CD4-positive, CD25-positive, alpha-beta regulatory T cell (primary cell): ENCODE results near the gene CCSER1. TPM values are rescaled to one million over a fixed set of nuclear protein-coding genes. Genes with fewer than 3 reads are reported as not detected.

Experiments
- ATAC-seq, 2 donors: fragments of 150-1000 bp; cut with Tn5 transposase; one replicate each; pipeline ENCODE4 v1.10.0; 2021; ENCODE audit warnings: low read depth in 2 of 2, moderate number of reproducible peaks in 2 of 2, moderate library complexity in 1 of 2
- DNase-seq, 3 donors: peaks; one replicate each; pipeline versions ENCODE4 v3.0.0 to v3.0.0-alpha.2; 2012 to 2022; ENCODE audit warnings: mixed read lengths in 1 of 3
- H3K27ac ChIP-seq: one replicate; pipeline ENCODE4 v1.7.0; 2013; ENCODE audit warnings: mild to moderate bottlenecking, low read length; ENCODE audit not compliant: insufficient read depth, poor library complexity, severe bottlenecking
- H3K27me3 ChIP-seq: one replicate; pipeline ENCODE4 v1.7.0; 2013; ENCODE audit warnings: low read length; ENCODE audit not compliant: control insufficient read depth, insufficient read depth
- H3K36me3 ChIP-seq: one replicate; pipeline ENCODE4 v1.7.0; 2013; ENCODE audit warnings: mild to moderate bottlenecking, low read length, moderate library complexity; ENCODE audit not compliant: control insufficient read depth, insufficient read depth
- H3K4me1 ChIP-seq: 2 replicates; pipeline ENCODE4 v1.7.0; 2013; ENCODE audit warnings: mild to moderate bottlenecking, low read length; ENCODE audit not compliant: insufficient read depth, control insufficient read depth, poor library complexity, severe bottlenecking
- H3K4me3 ChIP-seq: one replicate; pipeline ENCODE4 v1.7.0; 2013; ENCODE audit warnings: low read depth, mild to moderate bottlenecking, low read length, moderate library complexity
- H3K9me3 ChIP-seq, 2 experiments: 1 replicate in 1 of 2; 2 replicates in 1 of 2; pipeline ENCODE4 v1.7.0; 2013; ENCODE audit warnings: low read length in 2 of 2, mild to moderate bottlenecking in 1 of 2, moderate library complexity in 1 of 2; ENCODE audit not compliant: control insufficient read depth in 2 of 2
- H3K27ac Mint-ChIP-seq, 3 donors: one replicate each; pipeline ENCODE4 v1.8.0; 2020 to 2022; ENCODE audit warnings: mild to moderate bottlenecking in 3 of 3, mixed read lengths in 3 of 3, moderate library complexity in 2 of 3
- H3K27me3 Mint-ChIP-seq: one replicate; pipeline ENCODE4 v1.8.0; 2022; ENCODE audit warnings: mild to moderate bottlenecking, mixed read lengths
- H3K36me3 Mint-ChIP-seq: one replicate; pipeline ENCODE4 v1.8.0; 2020; ENCODE audit warnings: mixed read lengths
- H3K4me1 Mint-ChIP-seq, 4 donors: one replicate each; pipeline ENCODE4 v1.8.0; 2020 to 2022; ENCODE audit warnings: mixed read lengths in 4 of 4, mild to moderate bottlenecking in 1 of 4
- H3K4me3 Mint-ChIP-seq, 4 donors: one replicate each; pipeline ENCODE4 v1.8.0; 2020 to 2022; ENCODE audit warnings: mild to moderate bottlenecking in 4 of 4, mixed read lengths in 4 of 4, moderate library complexity in 3 of 4
- H3K9me3 Mint-ChIP-seq, 7 donors: one replicate each; pipeline ENCODE4 v1.8.0; 2020 to 2022; ENCODE audit warnings: mixed read lengths in 7 of 7, mild to moderate bottlenecking in 3 of 7, moderate library complexity in 2 of 7
- polyA plus RNA-seq, 4 donors: library from polyadenylated mRNA; unstranded; fragments of 300-500 nt; fragmentation: Illumina TruSeq; gene quantifications; one replicate each; pipeline ENCODE4 v1.2.3, GENCODE V29; 2021
- total RNA-seq: library from RNA; stranded (reverse); gene quantifications from one replicate; pipeline ENCODE4 v1.2.3, GENCODE V29; 2022

CCSER1 gene
- total and polyA plus RNA-seq, 5 donors from 2014 or later = 0.20 to 0.60 TPM; not detected in 3

- Mint-ChIP-seq H3K27ac (no peak overlapping the region), H3K9me3 (peaks cover 0 to 11% (median 2%) of the 10 kb centered on the region in 7 donors), H3K4me3 (no peak overlapping the region), H3K36me3 (no peaks in the 10 kb centered on the region), H3K4me1 (no peaks in the 10 kb centered on the region), H3K27me3 (no peaks in the 10 kb centered on the region)
- H3K4me3 ChIP-seq = no peak overlapping the region
- H3K9me3 ChIP-seq = no peaks in the 10 kb centered on the region
- no peaks in the 10 kb centered on the region for H3K27me3 ChIP-seq
- no peak overlapping the region for H3K27ac ChIP-seq
- no peaks in the 10 kb centered on the region for H3K4me1 ChIP-seq
- ATAC-seq (no peak), DNase-seq (no peak)
- no peaks in the 10 kb centered on the region for H3K36me3 ChIP-seq
Observed at GRCh38 chr4:90159193-90159592, 32.0 kb downstream of the CCSER1 start.

- H3K4me3 ChIP-seq = no peak overlapping the region
- Mint-ChIP-seq H3K36me3 (no peaks in the 10 kb centered on the region), H3K9me3 (peaks cover 0 to 11% (median 2%) of the 10 kb centered on the region in 7 donors), H3K27me3 (no peaks in the 10 kb centered on the region), H3K4me3 (no peak overlapping the region), H3K4me1 (no peaks in the 10 kb centered on the region), H3K27ac (no peak overlapping the region)
- no peak overlapping the region for H3K27ac ChIP-seq
- H3K4me1 ChIP-seq = no peaks in the 10 kb centered on the region
- ATAC-seq (no peak), DNase-seq (no peak)
- H3K36me3 ChIP-seq = no peaks in the 10 kb centered on the region
- no peaks in the 10 kb centered on the region for H3K27me3 ChIP-seq
- no peaks in the 10 kb centered on the region for H3K9me3 ChIP-seq
Observed at GRCh38 chr4:90160044-90160443, 32.9 kb downstream of the CCSER1 start.

GRCh38 chr4:90162566-90162965 lies 35.4 kb downstream of the CCSER1 start:
- Mint-ChIP-seq H3K27ac (no peak overlapping the region), H3K4me3 (no peak overlapping the region), H3K27me3 (no peaks in the 10 kb centered on the region), H3K4me1 (no peaks in the 10 kb centered on the region), H3K36me3 (no peaks in the 10 kb centered on the region), H3K9me3 (peaks cover 0 to 4% (median 0%) of the 10 kb centered on the region in 7 donors)
- H3K27me3 ChIP-seq = no peaks in the 10 kb centered on the region
- DNase-seq = no peak
- no peaks in the 10 kb centered on the region for H3K36me3 ChIP-seq
- H3K4me1 ChIP-seq = no peaks in the 10 kb centered on the region
- no peaks in the 10 kb centered on the region for H3K9me3 ChIP-seq
- H3K4me3 ChIP-seq = no peak overlapping the region
- no peak for ATAC-seq
- H3K27ac ChIP-seq = no peak overlapping the region

GRCh38 chr4:90163872-90164271 lies 36.7 kb downstream of the CCSER1 start:
- Histone ChIP-seq H3K4me1 (no peaks in the 10 kb centered on the region), H3K4me3 (no peak overlapping the region), H3K27me3 (no peaks in the 10 kb centered on the region), H3K27ac (no peak overlapping the region), H3K9me3 (no peaks in the 10 kb centered on the region), H3K36me3 (no peaks in the 10 kb centered on the region)
- DNase-seq = no peak
- Mint-ChIP-seq H3K27ac (no peak overlapping the region), H3K4me1 (no peaks in the 10 kb centered on the region), H3K9me3 (peaks cover 0 to 2% (median 0%) of the 10 kb centered on the region in 7 donors), H3K4me3 (no peak overlapping the region), H3K36me3 (no peaks in the 10 kb centered on the region), H3K27me3 (no peaks in the 10 kb centered on the region)
- no peak for ATAC-seq

- Mint-ChIP-seq H3K9me3 (peaks cover 0 to 4% (median 2%) of the 10 kb centered on the region in 7 donors), H3K4me1 (no peaks in the 10 kb centered on the region), H3K4me3 (no peak overlapping the region), H3K27ac (no peak overlapping the region), H3K36me3 (no peaks in the 10 kb centered on the region), H3K27me3 (no peaks in the 10 kb centered on the region)
- Histone ChIP-seq H3K9me3 (no peaks in the 10 kb centered on the region), H3K27me3 (no peaks in the 10 kb centered on the region), H3K4me1 (no peaks in the 10 kb centered on the region), H3K36me3 (no peaks in the 10 kb centered on the region), H3K27ac (no peak overlapping the region), H3K4me3 (no peak overlapping the region)
- DNase-seq = no peak
- no peak for ATAC-seq
Observed at GRCh38 chr4:90165883-90166282, 38.7 kb downstream of the CCSER1 start.

GRCh38 chr4:90171491-90171890 lies 44.3 kb downstream of the CCSER1 start:
- Mint-ChIP-seq H3K9me3 (peaks cover 0 to 4% (median 2%) of the 10 kb centered on the region in 7 donors), H3K4me3 (no peak overlapping the region), H3K36me3 (no peaks in the 10 kb centered on the region), H3K4me1 (no peaks in the 10 kb centered on the region), H3K27me3 (no peaks in the 10 kb centered on the region), H3K27ac (no peak overlapping the region)
- H3K4me3 ChIP-seq = no peak overlapping the region
- no peak for DNase-seq
- no peak for ATAC-seq
- H3K36me3 ChIP-seq = no peaks in the 10 kb centered on the region
- no peaks in the 10 kb centered on the region for H3K4me1 ChIP-seq
- no peaks in the 10 kb centered on the region for H3K27me3 ChIP-seq
- no peaks in the 10 kb centered on the region for H3K9me3 ChIP-seq
- H3K27ac ChIP-seq = no peak overlapping the region

GRCh38 chr4:90174621-90175023 lies 47.4 kb downstream of the CCSER1 start:
- no peak overlapping the region for H3K27ac Mint-ChIP-seq
- no peaks in the 10 kb centered on the region for H3K9me3 ChIP-seq
- H3K4me1 Mint-ChIP-seq = no peaks in the 10 kb centered on the region
- H3K4me3 ChIP-seq = no peak overlapping the region
- H3K36me3 ChIP-seq = no peaks in the 10 kb centered on the region
- H3K9me3 Mint-ChIP-seq = peaks cover 0 to 4% (median 2%) of the 10 kb centered on the region in 7 donors
- H3K27me3 Mint-ChIP-seq = no peaks in the 10 kb centered on the region
- H3K27ac ChIP-seq = no peak overlapping the region
- H3K36me3 Mint-ChIP-seq = no peaks in the 10 kb centered on the region
- ATAC-seq (no peak), DNase-seq (no peak)
- no peaks in the 10 kb centered on the region for H3K4me1 ChIP-seq
- no peaks in the 10 kb centered on the region for H3K27me3 ChIP-seq
- no peak overlapping the region for H3K4me3 Mint-ChIP-seq

GRCh38 chr4:90181644-90182043 lies 54.5 kb downstream of the CCSER1 start:
- DNase-seq (no peak), ATAC-seq (no peak)
- H3K9me3 ChIP-seq = no peaks in the 10 kb centered on the region
- Mint-ChIP-seq H3K4me1 (no peaks in the 10 kb centered on the region), H3K36me3 (no peaks in the 10 kb centered on the region), H3K27ac (no peak overlapping the region), H3K4me3 (no peak overlapping the region), H3K9me3 (peaks cover 0 to 4% (median 0%) of the 10 kb centered on the region in 7 donors), H3K27me3 (no peaks in the 10 kb centered on the region)
- no peaks in the 10 kb centered on the region for H3K4me1 ChIP-seq
- H3K27ac ChIP-seq = no peak overlapping the region
- no peaks in the 10 kb centered on the region for H3K27me3 ChIP-seq
- no peak overlapping the region for H3K4me3 ChIP-seq
- no peaks in the 10 kb centered on the region for H3K36me3 ChIP-seq
